GM18508 (cell line): ENCODE data around the gene DOK6.

Source experiments
- ATAC-seq: cut with Tn5 transposase; IDR thresholded peaks from one replicate; pipeline ENCODE4 v1.9.1; 2021; ENCODE audit warnings: moderate number of reproducible peaks; ENCODE audit not compliant: insufficient read depth, unreplicated experiment

DOK6 gene

DNA sequence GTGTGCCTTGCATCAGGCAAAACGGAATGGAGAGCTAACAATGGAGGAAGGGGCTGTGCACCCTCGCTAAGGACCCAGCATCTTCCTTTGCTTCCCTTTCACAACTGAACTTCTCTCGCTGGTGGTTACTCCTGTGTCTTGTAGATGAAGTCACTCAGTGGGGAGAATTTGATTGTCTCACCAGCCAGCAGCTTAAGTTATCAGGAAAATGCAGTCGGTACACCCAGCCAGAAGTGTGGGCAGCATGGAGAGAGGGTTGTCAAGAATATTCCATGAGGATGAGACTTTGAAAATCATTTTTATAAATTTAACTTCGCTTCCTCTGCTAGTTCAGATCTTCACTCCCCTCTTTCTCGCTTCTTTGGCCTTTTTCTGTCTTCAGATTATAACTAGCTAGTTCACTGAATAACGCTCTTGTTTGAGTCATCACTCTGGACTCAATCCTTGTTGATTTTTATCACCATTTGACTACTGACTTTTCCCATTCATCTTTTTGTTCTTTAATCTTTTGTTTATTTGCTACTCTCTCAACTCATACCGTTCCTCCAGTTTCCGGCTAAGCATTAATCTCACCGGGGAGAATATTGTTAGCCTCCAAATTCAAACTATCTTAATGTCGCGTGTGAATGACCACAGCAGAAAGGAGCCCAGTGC is 325.3 kb downstream of the DOK6 start:
- ATAC-seq = no peak

DNA sequence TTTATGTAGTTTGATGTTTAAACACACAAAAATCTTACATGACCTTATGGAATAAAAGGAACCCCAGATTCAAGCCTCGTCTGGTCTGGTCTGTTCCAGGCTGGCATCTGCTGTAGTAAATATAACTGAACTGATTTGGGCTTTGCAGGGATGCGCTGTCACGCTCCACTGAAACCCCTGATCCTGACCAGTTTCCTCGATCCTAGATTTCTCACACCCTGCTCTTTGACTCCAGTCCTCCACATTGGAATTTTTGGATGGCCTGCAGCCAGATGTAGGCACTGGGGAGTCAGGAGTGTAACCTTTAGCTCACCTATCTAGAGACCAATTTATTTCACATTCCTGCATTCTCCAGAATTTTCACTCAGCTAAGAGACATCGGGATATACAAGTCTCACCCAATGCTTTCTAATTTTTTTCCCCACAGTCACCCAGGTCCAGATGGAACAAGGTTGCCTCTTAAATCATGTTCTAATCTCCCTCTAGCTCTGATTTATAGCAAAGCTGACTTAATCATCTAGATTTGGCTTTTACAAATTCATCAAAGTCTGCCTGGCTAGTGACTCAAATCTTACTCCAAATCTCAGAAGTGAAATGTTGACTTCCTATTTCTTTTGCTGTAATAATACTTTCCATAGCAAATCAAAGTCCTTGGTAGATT is 327.4 kb downstream of the DOK6 start:
- no peak for ATAC-seq

DNA sequence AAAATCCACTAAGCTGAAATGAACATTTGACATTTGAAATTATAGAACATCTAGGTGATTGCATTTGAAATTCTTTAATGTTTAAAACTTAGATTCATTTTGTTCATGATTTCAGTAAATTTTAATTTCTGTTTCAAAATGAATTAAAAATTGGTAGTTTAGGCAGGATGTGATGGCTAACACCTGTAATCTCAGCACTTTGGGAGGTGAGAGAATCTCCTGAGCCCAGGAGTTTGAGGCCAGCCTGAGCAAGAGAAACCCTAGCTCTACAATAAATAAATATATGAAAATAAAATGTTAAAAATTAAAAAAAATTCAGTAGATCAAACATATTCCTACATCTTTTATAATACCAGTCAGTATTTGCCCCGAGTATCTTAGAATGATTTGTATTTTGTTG is 330.0 kb downstream of the DOK6 start:
- ATAC-seq = no peak

DNA sequence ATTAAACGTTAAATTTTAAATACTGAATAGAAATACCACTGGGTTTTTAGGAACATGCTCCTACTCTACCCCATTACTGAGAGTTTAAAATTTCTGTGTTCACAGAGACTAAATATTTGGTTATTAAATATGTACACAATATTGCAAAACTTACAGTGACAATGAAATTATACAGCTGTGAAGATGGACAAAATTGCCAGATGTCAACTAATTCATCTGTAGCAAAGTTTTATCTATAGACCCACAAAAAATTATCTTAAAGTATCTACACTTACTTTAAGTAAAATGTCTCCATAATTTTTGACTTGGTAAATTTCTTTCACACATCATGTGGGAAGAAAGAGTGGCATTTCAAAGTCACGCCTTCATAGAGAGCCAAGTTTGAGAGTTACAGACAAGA is 333.8 kb downstream of the DOK6 start:
- ATAC-seq = no peak

DNA sequence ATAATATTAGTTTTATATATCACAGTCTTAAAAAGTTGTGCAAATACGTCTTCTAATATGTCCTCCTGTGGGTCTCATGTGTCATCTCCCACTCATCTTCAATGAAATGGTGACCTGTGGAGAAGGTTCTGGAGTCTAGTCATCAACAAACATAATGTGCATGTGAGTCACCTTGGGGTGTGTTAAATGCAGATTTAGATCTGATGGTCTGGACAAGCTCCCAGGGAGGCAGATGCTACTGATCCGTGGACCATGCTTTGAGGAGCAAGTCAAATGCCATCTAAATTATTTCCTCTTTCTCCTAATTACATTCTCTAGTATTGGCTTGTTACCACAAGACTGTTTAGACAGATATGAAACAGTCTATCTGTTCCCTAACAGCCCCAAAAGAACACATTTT is 336.0 kb downstream of the DOK6 start:
- no peak for ATAC-seq

DNA sequence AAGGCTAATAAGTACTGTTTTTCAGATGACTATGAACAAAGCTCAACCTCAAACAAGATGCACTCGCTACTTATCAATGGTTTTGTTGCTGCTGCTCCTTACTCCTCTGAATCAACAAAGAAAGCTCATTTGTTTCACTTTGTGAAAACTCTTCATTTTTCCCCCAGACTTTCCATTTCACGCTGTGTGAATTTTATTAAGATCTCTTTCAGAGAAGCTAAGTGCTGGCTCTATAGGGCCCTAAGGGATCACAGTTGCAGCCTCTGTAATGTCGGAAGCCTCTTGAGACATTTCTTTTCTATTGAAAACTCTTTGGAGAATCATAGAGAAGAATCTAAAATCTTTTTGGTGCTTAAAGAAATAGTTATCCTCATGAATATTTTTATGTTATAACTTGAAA is 337.2 kb downstream of the DOK6 start:
- no peak for ATAC-seq

DNA sequence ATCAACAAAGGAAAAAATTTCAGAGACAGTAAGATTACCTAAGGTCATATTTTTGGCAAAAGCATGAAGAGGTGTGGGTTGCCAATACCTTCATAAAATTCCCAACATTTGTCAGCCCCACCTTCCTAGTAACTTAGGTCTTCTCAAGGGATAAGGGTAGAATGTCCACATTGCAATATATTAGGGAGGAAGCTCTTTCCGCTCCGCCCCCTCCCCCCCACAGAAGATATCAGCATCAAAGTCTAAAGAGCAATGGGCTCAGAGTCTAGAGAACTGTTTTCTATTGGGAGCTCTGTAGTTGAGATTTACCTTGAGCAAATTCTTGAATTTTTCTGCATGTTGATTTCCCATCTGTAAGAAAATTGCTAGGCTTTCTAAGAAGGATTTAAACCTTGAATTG is 346.7 kb downstream of the DOK6 start:
- no peak for ATAC-seq

DNA sequence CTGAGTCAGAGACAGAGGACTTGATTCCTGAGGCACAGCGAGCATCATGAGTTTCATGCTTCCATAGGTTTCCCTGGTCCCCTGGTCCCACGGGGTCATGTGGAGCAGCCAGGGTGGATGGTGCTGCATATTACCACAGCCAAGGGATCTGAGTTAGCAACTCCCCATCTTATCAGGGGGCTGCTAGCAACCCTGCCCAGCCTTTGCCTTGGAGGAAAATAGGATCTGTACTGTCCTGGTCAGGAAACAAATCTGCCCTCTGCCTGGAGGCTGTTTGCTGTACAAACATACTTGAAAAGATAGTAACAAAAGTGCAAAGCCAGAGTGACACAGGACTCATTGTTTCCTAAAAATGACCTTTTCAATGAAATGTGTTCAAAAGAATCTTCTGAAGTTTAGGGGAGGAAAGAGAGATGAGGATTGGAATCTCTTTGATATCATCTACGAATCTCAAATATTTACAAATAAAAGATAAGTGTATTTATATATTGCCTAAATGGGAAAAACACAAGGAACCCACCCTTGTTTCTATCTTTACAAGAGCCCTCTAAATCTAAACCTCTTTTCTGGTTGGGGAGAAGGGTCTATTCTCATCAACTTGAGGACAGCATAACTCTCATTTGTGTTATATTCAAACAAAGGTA is 352.2 kb downstream of the DOK6 start:
- no peak for ATAC-seq

DNA sequence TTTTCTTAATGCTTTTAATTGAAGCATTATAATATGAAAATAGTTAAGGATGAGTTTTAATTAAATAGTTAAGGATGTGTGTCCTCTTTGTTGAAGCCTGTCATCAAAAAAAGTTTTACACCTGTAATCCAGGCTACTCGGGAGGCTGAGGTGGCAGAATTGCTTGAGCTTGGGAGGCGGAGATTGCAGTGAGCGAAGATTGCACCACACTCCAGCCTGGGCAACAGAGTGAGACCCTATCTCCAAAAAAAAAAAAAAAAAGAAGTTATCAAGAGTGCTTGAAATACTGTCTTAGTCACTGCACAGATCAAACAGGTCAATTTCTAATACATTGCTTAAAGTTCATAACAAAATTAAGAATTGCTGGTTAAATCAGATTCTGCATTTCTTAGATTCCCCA is 353.4 kb downstream of the DOK6 start:
- no peak for ATAC-seq

DNA sequence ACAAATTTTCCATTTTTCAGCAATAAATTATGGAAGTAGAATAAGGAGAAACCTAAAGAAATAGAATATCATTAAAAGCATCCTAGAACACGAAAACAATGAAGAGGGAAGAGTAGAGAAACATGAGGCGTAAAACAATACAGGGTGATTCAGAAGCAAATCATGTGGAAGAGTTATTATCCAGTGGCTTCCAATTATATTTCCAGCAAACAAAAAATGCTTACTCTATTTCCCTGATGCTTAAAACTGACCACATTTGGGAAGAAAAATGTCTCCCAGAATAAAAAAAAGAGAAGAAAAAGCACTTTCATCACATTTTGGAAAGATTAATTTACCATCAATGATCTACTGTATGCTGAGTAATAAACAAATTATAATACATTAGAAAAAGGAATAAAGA is 354.4 kb downstream of the DOK6 start:
- no peak for ATAC-seq

DNA sequence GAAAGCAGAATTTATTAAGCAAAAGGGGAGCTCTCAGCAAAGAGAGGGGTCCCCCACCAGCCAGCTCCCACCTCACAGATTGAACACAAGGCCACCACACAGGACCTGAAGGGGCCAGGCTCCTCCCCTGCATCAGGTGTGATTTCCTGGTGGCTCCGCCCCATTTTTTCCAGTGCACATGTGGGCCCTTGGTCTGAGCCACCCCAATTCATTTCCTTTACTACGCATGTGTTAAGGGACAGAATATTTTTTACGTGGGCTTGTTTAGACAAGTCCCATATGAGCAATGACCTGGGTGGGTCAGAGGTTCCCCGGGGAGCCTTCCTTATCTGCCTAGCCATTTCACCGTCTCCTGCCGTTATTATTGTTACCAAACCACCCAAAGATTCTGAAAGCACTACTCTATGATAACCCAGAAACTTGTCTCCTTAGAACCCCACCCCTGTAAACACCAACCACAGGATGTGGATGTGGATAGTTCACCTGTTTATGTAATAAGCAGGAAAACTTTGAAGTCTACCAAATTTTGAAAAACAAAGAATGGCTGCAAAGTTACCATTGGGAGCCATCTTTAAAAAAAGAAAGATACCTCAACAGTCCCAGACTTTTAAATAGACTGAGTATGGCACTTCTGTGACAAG is 355.3 kb downstream of the DOK6 start:
- ATAC-seq = no peak

DNA sequence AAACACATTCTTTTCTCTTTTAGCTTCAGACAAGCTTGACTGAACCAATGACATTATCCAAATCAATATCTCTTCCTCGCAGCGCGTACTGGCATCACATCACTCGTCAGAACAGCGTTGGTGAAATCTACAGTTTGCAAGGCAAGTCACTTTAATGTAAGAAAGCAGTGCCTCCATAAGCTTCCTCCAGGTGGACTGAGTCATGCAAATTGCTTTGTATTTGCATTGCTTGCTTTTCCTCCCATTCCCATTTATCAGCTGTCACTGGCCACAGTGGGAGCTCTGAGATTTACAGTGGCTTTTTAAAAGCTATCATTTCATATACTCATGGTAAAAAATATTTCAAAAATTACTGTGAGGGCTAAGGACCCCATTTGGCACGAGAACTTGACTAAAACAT is 357.0 kb downstream of the DOK6 start:
- ATAC-seq = no peak

DNA sequence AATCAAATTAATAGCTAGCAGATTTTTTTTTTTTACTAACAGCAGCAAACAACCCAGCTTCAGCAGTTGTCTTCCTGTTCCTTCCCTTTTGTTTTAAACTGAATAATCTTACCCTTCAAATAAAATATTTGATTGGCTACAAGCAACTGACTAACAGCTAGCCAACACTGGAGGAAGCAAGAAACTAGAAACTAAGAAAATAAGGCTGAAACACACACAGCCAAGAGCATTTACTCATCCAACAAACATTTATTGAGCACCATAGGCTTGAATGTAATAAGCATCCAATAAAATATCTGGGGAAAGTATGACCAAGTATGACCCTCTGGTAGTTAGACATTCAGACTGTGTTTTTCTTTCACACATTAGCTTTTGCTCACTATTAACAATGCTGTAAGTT is 357.8 kb downstream of the DOK6 start:
- no peak for ATAC-seq

DNA sequence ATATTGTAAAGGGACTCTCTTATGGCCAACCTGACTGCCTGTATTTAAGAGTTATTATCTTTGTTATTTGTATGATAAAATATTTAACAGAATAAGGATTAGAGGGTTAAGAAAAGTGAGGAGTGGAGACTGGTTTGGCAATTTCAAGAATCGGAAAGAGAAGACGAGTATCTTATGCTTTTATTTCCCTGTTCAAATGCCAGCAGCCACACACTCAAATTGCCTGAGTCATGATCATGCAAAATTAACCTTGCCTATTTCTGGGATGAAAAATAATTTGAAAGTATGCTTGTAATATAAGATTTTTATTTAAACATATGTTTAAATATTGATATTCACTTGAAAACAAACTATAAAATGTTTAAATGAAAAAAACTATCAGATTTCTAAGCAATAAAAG is 358.4 kb downstream of the DOK6 start:
- no peak for ATAC-seq

DNA sequence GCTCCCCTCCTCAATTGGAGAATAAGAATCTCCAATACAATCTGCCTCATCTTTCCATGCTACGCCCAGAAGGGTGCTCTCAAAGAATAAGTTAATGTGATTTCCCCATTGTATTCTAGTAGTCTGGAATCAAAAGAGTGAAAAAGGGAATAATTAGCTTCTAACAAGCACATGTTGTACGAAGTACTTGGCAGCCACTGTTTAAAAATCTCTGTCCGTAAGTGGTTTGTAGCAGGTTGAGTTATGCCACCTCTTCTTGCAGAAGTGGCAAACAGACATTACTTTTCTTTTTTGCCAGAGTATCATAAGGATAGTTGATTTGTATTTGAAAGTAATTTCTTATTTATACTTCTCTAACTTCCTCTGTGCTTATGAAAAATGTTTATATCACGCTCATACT is 362.3 kb downstream of the DOK6 start:
- ATAC-seq = no peak

DNA sequence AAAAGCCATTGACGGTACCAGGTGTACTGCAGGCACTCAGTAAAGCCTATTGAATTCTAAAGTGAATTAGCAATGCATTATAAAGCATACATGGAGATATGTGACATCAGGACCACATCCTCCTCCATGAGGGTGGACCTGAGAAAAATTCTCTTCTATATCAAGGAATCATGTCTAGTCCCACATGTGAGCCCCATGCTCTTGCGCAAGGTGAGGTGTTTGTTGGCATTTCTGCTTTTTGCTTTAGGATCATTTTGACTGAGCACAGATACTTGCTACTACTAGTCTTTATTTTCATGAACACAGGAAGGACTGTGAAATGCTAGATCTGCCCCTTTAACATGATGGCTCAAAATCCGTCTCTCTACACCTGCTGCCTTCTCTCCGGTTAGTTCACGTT is 363.1 kb downstream of the DOK6 start:
- ATAC-seq = no peak

DNA sequence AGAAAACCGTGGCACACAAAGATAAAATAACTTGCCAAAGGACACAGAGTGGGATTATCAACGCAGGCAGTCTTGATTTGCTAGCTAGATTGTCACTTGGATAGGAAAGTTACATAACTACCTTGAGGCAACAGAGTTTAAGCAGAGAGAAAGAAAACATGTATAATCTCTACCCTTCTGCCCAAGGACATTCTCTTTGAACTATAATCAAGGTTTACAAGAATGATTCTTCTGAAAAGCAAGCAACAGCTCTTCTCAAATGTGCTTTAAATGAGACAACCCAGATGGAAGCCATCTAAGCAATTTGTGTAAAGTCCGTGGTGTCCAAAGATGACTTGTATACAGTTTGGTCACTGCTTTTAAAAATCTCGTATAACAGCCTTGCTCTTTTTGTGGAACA is 369.6 kb downstream of the DOK6 start:
- ATAC-seq = no peak

DNA sequence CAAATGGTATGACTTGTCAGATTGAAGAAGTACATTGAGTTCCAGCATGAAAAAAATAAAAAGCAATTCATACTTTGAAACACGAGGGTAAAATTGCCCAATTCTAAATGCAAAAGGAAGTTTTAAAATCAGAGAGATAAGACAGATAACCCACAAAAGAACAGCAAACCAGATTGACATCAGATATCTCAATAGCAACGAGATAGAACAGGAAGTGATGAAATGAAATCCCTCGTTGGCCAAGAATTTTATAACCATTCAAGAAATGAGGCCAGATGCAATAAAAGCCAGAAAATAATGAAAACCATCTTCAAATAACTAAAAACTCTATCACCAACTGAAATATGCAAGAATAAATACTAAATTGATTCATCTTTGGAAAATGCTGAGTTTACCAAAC is 374.1 kb downstream of the DOK6 start:
- ATAC-seq = no peak

DNA sequence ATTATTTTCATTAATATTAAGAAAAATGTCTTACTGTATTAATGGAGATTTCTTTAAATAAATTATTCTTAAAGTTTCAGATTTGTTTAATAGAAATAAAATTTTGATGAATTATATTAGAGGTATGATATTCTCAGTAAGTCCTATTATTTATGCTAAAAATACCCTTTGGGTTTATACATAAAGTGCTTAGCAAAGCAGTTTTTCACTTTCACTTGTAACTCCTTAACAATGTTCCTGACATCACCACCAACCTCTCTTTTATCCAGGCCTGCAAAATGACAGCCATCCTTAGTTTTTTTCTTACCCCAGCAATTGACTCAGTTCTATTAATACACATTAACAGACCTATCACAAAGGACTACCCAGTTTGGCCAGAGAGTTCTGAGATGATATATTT is 376.6 kb downstream of the DOK6 start:
- ATAC-seq = no peak

DNA sequence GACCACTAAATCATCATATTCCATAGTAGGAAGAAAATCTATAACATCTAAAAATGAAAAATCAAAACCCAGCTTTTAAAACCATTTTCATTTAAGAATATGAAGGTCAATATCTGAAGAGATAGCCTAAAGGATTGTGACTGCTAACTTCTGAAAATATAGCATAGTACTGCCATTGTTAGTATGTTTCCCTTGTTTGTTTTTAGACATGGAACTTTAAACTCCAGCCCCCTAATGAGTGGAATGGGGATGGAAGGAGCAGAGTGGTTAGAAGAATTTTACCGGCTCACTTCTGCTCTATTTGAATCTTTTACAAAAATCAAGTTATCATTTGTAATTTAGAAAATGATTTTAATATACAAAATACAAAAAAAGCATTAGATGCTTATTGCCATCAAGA is 378.0 kb downstream of the DOK6 start:
- ATAC-seq = no peak

DNA sequence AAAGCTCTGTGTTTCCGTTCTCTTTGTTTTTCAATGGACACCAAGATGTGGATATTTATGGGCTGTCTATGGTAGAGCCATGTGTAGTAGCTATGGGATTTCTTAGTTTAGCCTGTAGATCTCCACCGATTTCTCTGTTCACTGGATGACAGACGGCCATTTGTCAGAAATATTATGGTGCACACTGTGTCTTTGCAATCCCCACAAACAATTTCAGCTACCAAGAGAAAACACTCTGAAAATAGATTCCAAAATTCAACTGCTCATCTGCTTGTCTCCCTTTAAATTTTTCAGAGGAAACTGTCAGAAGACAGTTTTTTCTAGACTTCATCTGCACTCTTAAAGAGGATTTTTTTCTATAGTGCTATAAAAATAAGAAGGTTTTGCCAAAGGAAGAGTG is 380.2 kb downstream of the DOK6 start:
- no peak for ATAC-seq

DNA sequence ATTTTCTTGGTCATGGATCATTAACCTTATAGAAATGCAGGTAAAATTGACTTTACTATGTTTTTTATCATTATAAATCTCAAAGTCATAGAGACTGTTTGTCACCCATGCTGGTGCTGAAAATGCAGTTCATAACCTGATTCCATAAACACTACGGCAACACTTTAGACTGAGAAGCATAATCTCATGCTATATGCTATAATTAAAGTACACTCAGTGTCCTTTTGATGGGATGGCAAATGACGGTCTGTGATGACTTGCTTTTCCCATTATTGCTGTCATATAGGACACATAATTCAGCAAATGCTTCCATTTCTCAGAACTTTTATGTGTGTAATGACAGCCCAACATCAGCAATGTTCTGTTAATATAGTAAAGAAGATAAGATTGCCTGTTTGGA is 384.1 kb downstream of the DOK6 start:
- no peak for ATAC-seq
